Left colon (tissue), 2 donors: ENCODE measurements around the gene GJA4. TPM values are rescaled to one million over a fixed set of nuclear protein-coding genes. Genes with fewer than 3 reads are reported as not detected.
"Not testable (repeated sequence)": the region's sequence is repeated elsewhere in the genome, so short reads cannot be mapped to it uniquely, and the experiment has no call there.

ENCODE experiments used
- ATAC-seq: fragments of 200-7000 bp; cut with Tn5 transposase; one replicate; pipeline ENCODE4 v1.9.1; 2020; ENCODE audit warnings: mild to moderate bottlenecking, moderate library complexity
- DNase-seq, 2 donors: peaks; one replicate each; pipeline ENCODE4 v3.0.0-alpha.2; 2020
- intact Hi-C, 2 donors: fragments of 100-400 bp; cut with DNase I in 1 of 2; cut with micrococcal nuclease in 1 of 2; formaldehyde crosslinking; loops; one replicate each; pipeline versions ENCODE4 v1.11.2 to v1.14.0; 2022; cut with DNase I, micrococcal nuclease
- total RNA-seq, 2 donors: library from RNA; stranded (reverse); fragmentation: NEBNext Ultra II Directional; extraction: Animal tissue kit (Norgen Biotek cat#: 25700); gene quantifications; one replicate each; pipeline ENCODE4 v1.2.1, GENCODE V29; 2021
- donor health status: DM: no; HTN: no; CAD: no.
- donor health status: DM: yes; HTN: yes; CAD: no.

Gene GJA4
- total RNA-seq, 2 donors from 2014 or later, result 1.5 to 2.3 TPM

- DNase-seq (no peak), ATAC-seq (no peak)
- intact Hi-C loops, result no loop called here
Measured at GRCh38 chr1:34785231-34785874, 7.4 kb upstream of the GJA4 start.

DNA sequence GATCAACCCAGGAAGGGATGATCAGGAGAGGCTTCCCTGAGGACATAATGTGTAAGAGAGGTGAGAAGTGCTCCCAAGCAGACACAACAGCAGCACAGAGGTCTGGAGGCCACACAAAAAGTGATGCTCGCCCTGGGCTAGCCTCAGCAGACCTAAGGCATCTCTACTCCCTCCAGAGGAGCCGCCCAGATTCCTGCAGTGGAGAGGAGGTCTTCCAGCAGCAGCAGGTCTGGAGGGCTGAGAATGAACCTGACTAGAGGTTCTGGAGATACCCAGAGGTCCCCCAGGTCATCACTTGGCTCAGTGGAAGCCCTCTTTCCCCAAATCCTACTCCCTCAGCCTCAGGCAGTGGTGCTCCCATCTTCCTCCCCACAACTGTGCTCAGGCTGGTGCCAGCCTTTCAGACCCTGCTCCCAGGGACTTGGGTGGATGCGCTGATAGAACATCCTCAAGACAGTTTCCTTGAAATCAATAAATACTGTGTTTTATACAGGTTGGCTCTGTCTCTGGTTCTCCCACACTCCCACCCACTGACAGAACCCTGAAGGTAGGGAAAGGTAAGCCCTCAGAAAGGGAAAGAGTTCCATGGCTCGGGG lies 6.8 kb upstream of the GJA4 start:
- no peak for ATAC-seq
- intact Hi-C loops, result no loop called here
- DNase-seq, result no peak

- intact Hi-C loops, result no loop called here
- ATAC-seq, result peak; percentile 81
- peak; percentile 73 to 85 for DNase-seq
Measured at GRCh38 chr1:34786521-34787325, 6.1 kb upstream of the GJA4 start.

- intact Hi-C loops, result no loop called here
- ATAC-seq (no peak), DNase-seq (no peak)
Measured at GRCh38 chr1:34787461-34788420, 5.1 kb upstream of the GJA4 start.

DNA sequence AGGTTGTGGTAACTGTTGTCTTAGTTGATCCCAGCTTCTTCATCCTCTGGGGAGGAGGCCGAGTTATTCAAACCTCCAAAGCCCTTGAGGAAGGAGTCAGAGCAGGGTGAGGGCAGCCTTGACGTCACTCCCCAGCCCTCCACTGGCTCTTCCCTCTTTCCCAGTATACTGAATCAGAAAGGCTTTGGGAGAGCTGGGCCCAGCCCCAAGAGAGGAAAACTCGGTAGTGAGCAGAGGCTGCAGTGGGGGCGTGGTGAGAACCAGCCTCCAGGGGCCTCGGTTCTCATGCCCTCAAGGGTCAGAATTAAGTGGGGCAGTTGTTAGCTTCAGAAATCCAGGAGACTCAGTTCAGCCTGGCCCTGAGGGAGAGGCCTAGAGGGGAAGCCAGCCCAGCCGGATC lies 1.8 kb upstream of the GJA4 start:
- ATAC-seq, result no peak
- DNase-seq, result no peak
- intact Hi-C loops, result no loop called here

- DNase-seq, result no peak
- no peak for ATAC-seq
- intact Hi-C loops, result no loop called here
Measured at GRCh38 chr1:34792424-34792823, 375 bp upstream of the GJA4 start.

DNA sequence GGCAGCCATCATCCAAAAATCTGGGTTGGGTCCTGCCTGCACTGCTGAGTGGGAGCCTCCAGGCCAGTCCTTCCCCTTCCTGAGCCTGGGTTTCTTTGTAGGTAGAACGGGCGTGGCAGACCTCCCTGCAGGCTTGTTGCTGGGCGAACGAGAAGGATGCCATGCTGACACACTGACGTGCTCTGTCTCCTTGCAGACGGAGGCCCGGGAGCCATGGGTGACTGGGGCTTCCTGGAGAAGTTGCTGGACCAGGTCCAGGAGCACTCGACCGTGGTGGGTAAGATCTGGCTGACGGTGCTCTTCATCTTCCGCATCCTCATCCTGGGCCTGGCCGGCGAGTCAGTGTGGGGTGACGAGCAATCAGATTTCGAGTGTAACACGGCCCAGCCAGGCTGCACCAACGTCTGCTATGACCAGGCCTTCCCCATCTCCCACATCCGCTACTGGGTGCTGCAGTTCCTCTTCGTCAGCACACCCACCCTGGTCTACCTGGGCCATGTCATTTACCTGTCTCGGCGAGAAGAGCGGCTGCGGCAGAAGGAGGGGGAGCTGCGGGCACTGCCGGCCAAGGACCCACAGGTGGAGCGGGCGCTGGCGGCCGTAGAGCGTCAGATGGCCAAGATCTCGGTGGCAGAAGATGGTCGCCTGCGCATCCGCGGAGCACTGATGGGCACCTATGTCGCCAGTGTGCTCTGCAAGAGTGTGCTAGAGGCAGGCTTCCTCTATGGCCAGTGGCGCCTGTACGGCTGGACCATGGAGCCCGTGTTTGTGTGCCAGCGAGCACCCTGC lies 1.4 kb downstream of the GJA4 start:
- intact Hi-C loops, result no loop called here
- DNase-seq (no peak), ATAC-seq (no peak)

GRCh38 chr1:34794790-34795180 lies 2.0 kb downstream of the GJA4 start:
- DNase-seq (no peak), ATAC-seq (no peak)
- intact Hi-C loops, result no loop called here

GRCh38 chr1:34795916-34796315 lies 3.1 kb downstream of the GJA4 start:
- no peak for ATAC-seq
- intact Hi-C loops, result no loop called here
- DNase-seq, result no peak

- intact Hi-C loops, result no loop called here
- DNase-seq, result no peak
- no peak for ATAC-seq
Measured at GRCh38 chr1:34796990-34797389, 4.2 kb downstream of the GJA4 start.

- no peak for ATAC-seq
- intact Hi-C loops, result no loop called here
- DNase-seq, result no peak
Measured at GRCh38 chr1:34800214-34800613, 7.4 kb downstream of the GJA4 start.

- no peak for ATAC-seq
- intact Hi-C loops, result no loop called here
Measured at GRCh38 chr1:34803770-34804169, 11.0 kb downstream of the GJA4 start.

GRCh38 chr1:34806396-34806795 lies 13.6 kb downstream of the GJA4 start:
- DNase-seq (no peak), ATAC-seq (no peak)
- intact Hi-C loops, result no loop called here

More at GRCh38 chr1:34803770-34804169, 11.0 kb downstream of the GJA4 start:
- no peak for DNase-seq

- DNase-seq (no peak), ATAC-seq (no peak)
- intact Hi-C loops, result no loop called here
Measured at GRCh38 chr1:34808051-34808810, 15.4 kb downstream of the GJA4 start.

DNA sequence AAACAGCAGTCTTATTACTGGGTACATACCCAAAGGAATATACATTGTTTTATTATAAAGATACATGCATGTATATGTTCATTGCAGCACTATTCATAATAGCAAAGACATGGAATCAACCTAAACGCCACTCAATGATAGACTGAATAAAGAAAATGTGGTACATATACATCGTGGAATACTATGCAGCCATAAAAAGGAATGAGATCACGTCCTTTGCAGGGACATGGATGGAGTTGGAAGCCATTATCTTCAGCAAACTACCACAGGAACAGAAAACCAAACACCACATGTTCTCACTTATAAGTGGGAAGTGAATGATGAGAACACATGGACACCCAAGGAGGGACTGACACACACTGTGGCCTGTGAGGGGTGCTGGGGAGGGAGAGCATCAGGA lies 18.0 kb downstream of the GJA4 start:
- ATAC-seq, intact Hi-C loops, DNase-seq: not testable (repeated sequence)

GRCh38 chr1:34816332-34816731 lies 23.5 kb downstream of the GJA4 start:
- peak; percentile 92 for ATAC-seq
- no peak for DNase-seq
- intact Hi-C loops, result no loop called here

GRCh38 chr1:34816778-34817177 lies 24.0 kb downstream of the GJA4 start:
- intact Hi-C loops, result no loop called here
- ATAC-seq, result peak; percentile 52
- DNase-seq, result no peak

GRCh38 chr1:34818862-34819261 lies 26.1 kb downstream of the GJA4 start:
- ATAC-seq, intact Hi-C loops, DNase-seq: not testable (repeated sequence)
